ENCODE data around the gene PARN. TPM values are rescaled to one million over a fixed set of nuclear protein-coding genes. Genes with fewer than 3 reads are reported as not detected.
A peak's percentile ranks its signal among the peaks of the same experiment; 100 is the strongest.

Gene PARN
- total and polyA plus RNA-seq, 9 of the 15 experiments (the other 6 are each of a cell fraction or from before 2014, with no cell fraction given): 9.6 to 51.3 (median 40.4) TPM

DNA sequence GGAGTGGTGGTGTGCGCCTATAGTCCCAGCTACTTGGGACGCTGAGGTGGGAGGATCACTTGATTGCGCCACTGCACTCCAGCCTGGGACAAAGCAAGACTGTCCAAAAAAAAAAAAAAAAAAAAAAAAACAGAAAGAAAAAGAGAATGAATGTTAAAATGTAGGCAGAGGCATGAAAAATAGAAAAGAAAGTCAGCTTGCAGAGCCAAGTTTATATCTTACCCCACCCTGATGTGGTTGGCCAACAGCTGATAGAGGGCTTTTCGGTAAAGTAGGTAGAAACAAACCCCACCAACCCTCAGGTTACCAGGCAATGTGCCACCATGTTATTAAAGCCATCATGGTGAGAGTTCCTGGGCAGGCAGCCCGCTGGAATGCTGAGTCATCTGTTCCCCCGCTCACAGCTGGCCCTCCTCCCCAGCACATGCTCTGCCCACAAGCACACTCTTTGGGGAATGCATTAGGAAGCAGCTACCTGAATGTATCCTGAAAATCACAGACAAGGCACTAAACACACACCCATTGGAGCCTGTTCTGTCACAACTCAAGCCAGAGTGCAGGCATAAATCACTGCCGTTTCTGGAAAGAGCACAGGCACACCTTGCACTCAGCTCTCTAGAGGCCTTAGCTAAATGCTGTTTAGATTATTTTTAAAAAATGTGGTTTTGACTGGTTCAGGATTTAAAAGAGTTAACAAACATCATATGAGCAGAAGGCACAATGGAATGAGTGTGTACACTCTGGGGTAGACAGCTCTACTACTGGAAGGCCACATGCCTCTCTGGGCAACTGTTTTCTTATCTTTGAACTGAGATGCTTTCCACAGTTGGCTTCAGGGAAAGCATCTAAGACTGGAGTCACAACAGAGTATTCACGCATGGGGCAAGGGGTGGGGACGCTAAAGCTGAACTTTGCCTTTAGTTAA lies 128.5 kb downstream of the PARN start (continued):
- no peak for TF ChIP-seq MECOM (CRISPR knock-in tag; IDR thresholded peaks at IDR 0.05)
- TF ChIP-seq DPF2 (IDR thresholded peaks at IDR 0.05): peak; percentile 81
- TF ChIP-seq KAT7 (CRISPR knock-in tag; IDR thresholded peaks at IDR 0.05; ENCODE audit: borderline replicate concordance): no peak
- no peak for TF ChIP-seq SNIP1 (IDR thresholded peaks at IDR 0.05; ENCODE audit: low read depth)
- no peak for TF ChIP-seq NR4A1 (CRISPR knock-in tag; IDR thresholded peaks at IDR 0.05)
- TF ChIP-seq NR4A1 (tag; IDR thresholded peaks at IDR 0.05): no peak
- TF ChIP-seq, protein P1, sequence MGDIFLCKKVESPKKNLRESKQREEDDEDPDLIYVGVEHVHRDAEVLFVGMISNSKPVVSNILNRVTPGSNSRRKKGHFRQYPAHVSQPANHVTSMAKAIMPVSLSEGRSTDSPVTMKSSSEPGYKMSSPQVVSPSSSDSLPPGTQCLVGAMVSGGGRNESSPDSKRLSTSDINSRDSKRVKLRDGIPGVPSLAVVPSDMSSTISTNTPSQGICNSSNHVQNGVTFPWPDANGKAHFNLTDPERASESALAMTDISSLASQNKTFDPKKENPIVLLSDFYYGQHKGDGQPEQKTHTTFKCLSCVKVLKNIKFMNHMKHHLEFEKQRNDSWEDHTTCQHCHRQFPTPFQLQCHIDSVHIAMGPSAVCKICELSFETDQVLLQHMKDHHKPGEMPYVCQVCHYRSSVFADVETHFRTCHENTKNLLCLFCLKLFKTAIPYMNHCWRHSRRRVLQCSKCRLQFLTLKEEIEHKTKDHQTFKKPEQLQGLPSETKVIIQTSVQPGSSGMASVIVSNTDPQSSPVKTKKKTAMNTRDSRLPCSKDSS (IDR thresholded peaks at IDR 0.05; ENCODE audit: low read depth, partially characterized antibody): no peak
- TF ChIP-seq C11orf30 (IDR thresholded peaks at IDR 0.05; ENCODE audit: low read depth): peak; percentile 98

DNA sequence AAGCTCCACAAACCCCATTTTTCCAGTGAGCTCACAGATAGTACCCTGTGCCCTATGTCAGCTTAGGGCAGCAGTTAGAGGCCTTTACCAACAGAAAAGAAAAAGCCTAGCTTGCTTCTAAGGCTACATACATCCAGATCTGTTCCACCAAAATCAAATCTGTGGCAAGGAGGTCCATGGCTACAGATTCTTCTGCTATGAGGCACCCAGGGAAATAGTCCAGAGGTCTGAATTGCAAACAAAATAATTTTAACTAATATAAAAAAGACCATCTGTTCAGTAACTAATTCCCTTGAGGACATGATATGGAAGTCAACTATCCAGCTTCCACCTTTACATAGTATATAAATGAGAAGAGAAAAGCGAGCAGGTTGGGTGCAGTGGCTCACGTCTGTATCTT lies 129.3 kb downstream of the PARN start:
- no TSS peak for BruUV-seq (replicated peaks)
- Histone ChIP-seq H3K4me1 (replicated peaks in 1 of 2; ENCODE audit: control insufficient read depth in 2 of 2, insufficient read depth in 2 of 2, low read length in 2 of 2) (peaks cover 8 to 27% of the 10 kb centered on the region in 2 experiments), H3K36me3 (ENCODE audit: control insufficient read depth, insufficient read depth, low read length) (no peaks in the 10 kb centered on the region), H3K27ac (ENCODE audit: extremely low read depth, low read depth, low read length) (no peak overlapping the region), H3K9ac (ENCODE audit: insufficient read depth in 1 of 2, low read depth in 2 of 2, low read length in 2 of 2) (no peak overlapping the region), H3K4me2 (ENCODE audit: insufficient read depth, low read length) (no peak overlapping the region), H2AFZ (ENCODE audit: low read depth, low read length) (no peak overlapping the region), H3K27me3 (ENCODE audit: control insufficient read depth in 2 of 2, insufficient read depth in 2 of 2, low read length in 2 of 2) (no peaks in the 10 kb centered on the region), H3K79me2 (ENCODE audit: control insufficient read depth, insufficient read depth, low read length) (no peaks in the 10 kb centered on the region), H3K9me1 (ENCODE audit: control insufficient read depth, insufficient read depth, low read length) (no peaks in the 10 kb centered on the region), H3K4me3 (no peak overlapping the region), H4K20me1 (replicated peaks; ENCODE audit: control insufficient read depth, insufficient read depth, low read length) (no peaks in the 10 kb centered on the region), H3K9me3 (replicated peaks; ENCODE audit: control insufficient read depth, insufficient read depth, low read depth, low read length) (no peaks in the 10 kb centered on the region)
- WGBS (ENCODE audit: insufficient coverage, low coverage, missing lambda C conversion rate): 87% methylated on average over 2 of the region's 2 CpGs
- in situ Hi-C loops (cut with MboI): no loop called here
- no peak for FAIRE-seq
- no peak for DNase-seq (ENCODE audit: extremely low read depth in 1 of 4, low spot score in 3 of 4)
- ChIA-PET CTCF (ENCODE audit: low intra/inter-chr PET ratio) (interaction anchor here (0.6 kb wide), 1 partner anchor 522 kb away, joined by 3 read pairs; no protein-coding TSS in a partner anchor), POLR2A (interaction anchor here (1.1 to 2.3 kb wide), 3 partner anchors 10 to 190 kb away, joined by 4 to 7 read pairs (median 6); no protein-coding TSS in a partner anchor)
- intact Hi-C loops (cut with micrococcal nuclease): no loop called here
- ATAC-seq: no peak
- TF ChIP-seq, protein P2, sequence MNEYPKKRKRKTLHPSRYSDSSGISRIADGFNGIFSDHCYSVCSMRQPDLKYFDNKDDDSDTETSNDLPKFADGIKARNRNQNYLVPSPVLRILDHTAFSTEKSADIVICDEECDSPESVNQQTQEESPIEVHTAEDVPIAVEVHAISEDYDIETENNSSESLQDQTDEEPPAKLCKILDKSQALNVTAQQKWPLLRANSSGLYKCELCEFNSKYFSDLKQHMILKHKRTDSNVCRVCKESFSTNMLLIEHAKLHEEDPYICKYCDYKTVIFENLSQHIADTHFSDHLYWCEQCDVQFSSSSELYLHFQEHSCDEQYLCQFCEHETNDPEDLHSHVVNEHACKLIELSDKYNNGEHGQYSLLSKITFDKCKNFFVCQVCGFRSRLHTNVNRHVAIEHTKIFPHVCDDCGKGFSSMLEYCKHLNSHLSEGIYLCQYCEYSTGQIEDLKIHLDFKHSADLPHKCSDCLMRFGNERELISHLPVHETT (CRISPR knock-in tag; conservative IDR thresholded peaks at IDR 0.05 in 1 of 2, IDR thresholded peaks at IDR 0.05 in 1 of 2): no peak
- TF ChIP-seq E2F3 (CRISPR knock-in tag; IDR thresholded peaks at IDR 0.05) (no peak), SP2 (IDR thresholded peaks at IDR 0.05; ENCODE audit: extremely low read depth, low read depth, low read length, poor library complexity, severe bottlenecking) (no peak), TBP (optimal IDR thresholded peaks at IDR 0.05; ENCODE audit: low read depth, low read length) (no peak), SIX5 (IDR thresholded peaks at IDR 0.05; ENCODE audit: borderline replicate concordance in 1 of 2, insufficient read depth in 1 of 2, low read depth in 1 of 2, low read length in 2 of 2) (no peak), ZNF174 (CRISPR knock-in tag; IDR thresholded peaks at IDR 0.05) (no peak), TAF7 (tag; IDR thresholded peaks at IDR 0.05) (no peak)

Data from K562 (cell line).